ENCODE measurements around the gene RBM33.

GRCh38 chr7:155806096-155806871 lies 161.8 kb downstream of the RBM33 start:
- no peak for TF ChIP-seq CTCF (tag by site-specific recombination; IDR thresholded peaks at IDR 0.05)
- no peak for TF ChIP-seq TCF7L2 (IDR thresholded peaks at IDR 0.05; ENCODE audit: borderline replicate concordance, low read depth, low read length)
- TF ChIP-seq ZNF843 (tag by site-specific recombination; IDR thresholded peaks at IDR 0.05) = no peak
- no peak for TF ChIP-seq SCRT2 (tag by site-specific recombination; IDR thresholded peaks at IDR 0.05)
- no peak for TF ChIP-seq YY1 (tag by site-specific recombination; IDR thresholded peaks at IDR 0.05)
- TF ChIP-seq ZNF624 (tag by site-specific recombination; IDR thresholded peaks at IDR 0.05) = no peak
- no peak for TF ChIP-seq RBAK (tag by site-specific recombination; IDR thresholded peaks at IDR 0.05)
- no peak for TF ChIP-seq ZNF560 (tag by site-specific recombination; IDR thresholded peaks at IDR 0.05; ENCODE audit: borderline replicate concordance)
